HepG2 (cell line): ENCODE data around the gene FXYD6. TPM values are rescaled to one million over a fixed set of nuclear protein-coding genes. Genes with fewer than 3 reads are reported as not detected.

Source experiments
- ATAC-seq: fragments of 200-7000 bp; cut with Tn5 transposase; 3 replicates; pipeline ENCODE4 v1.9.1; 2020; ENCODE audit warnings: mild to moderate bottlenecking, moderate library complexity
- BruUV-seq: library from RNA; stranded (reverse); fragments of 400-500 nt; replicated peaks from 2 replicates; lab custom pipeline; 2021; lab: Mats Ljungman, UMichigan
- CTCF ChIA-PET: fragments of 300-600 bp; formaldehyde crosslinking; extraction: SDS; loops from one replicate; lab custom pipeline; 2021; ENCODE audit warnings: low total read pairs, inconsistent platforms, low intra/inter-chr PET ratio; lab: Yijun Ruan, JAX
- POLR2A ChIA-PET: fragments of 350-600 bp; sonication (Branson Sonifier 250); formaldehyde crosslinking; loops from one replicate; lab custom pipeline; 2020; ENCODE audit warnings: antibody characterized with exemption, inconsistent platforms; lab: Yijun Ruan, JAX
- DNase-seq: peaks from one replicate; pipeline ENCODE4 v3.0.0-alpha.2; 2015; ENCODE audit warnings: low spot score
- FAIRE-seq: peaks from 3 replicates; lab custom pipeline; 2011; peaks lifted over from hg19 to GRCh38; lab: Jason Lieb, UNC
- H2AFZ ChIP-seq: one replicate; pipeline ENCODE4 v1.6.1; 2011; ENCODE audit warnings: low read length, inconsistent platforms
- H3K27ac ChIP-seq: fragments of 300-600 bp; 3 replicates; pipeline ENCODE4 v1.8.0; 2011; ENCODE audit warnings: mixed run types, mild to moderate bottlenecking, mixed read lengths, low read length, inconsistent platforms; ENCODE audit not compliant: insufficient read depth; ENCODE audit errors: extremely low read length
- H3K27me3 ChIP-seq, 2 experiments: fragments of 200-600 bp in 1 of 2; 2 replicates in 1 of 2; 3 replicates in 1 of 2; pipeline versions ENCODE4 v1.6.0 to v1.8.0; 2011; ENCODE audit warnings: low read length in 2 of 2, mild to moderate bottlenecking in 2 of 2, moderate library complexity in 2 of 2, inconsistent platforms in 1 of 2; ENCODE audit not compliant: insufficient read depth in 2 of 2, control insufficient read depth in 1 of 2
- H3K36me3 ChIP-seq, 2 experiments: fragments of 200-600 bp in 1 of 2; replicated peaks in 1 of 2; 2 replicates in 1 of 2; 3 replicates in 1 of 2; pipeline versions ENCODE4 v1.5.1 to v1.8.0; 2011; ENCODE audit warnings: low read length in 2 of 2, inconsistent platforms in 1 of 2; ENCODE audit not compliant: insufficient read depth in 2 of 2, control insufficient read depth in 1 of 2
- H3K4me1 ChIP-seq: 2 replicates; pipeline ENCODE4 v1.5.1; 2012; ENCODE audit warnings: low read length, inconsistent platforms; ENCODE audit not compliant: insufficient read depth
- H3K4me2 ChIP-seq: 2 replicates; pipeline ENCODE4 v1.6.0; 2011; ENCODE audit warnings: low read depth, low read length, inconsistent platforms
- H3K4me3 ChIP-seq, 3 experiments: fragments of 200-600 bp in 1 of 3; sonication (generic), shearing (Covaris generic) in 1 of 3; replicated peaks in 1 of 3; 2 replicates each; pipeline ENCODE4 v1.5.1; 2011 to 2016; ENCODE audit warnings: low read length in 3 of 3, inconsistent platforms in 2 of 3, low read depth in 2 of 3, mild to moderate bottlenecking in 2 of 3, control low read depth in 1 of 3, mixed read lengths in 1 of 3; ENCODE audit not compliant: insufficient read depth in 1 of 3
- H3K79me2 ChIP-seq: one replicate; pipeline ENCODE4 v1.6.1; 2011; ENCODE audit warnings: low read length, inconsistent platforms; ENCODE audit not compliant: insufficient read depth
- H3K9ac ChIP-seq: 2 replicates; pipeline ENCODE4 v1.6.0; 2011; ENCODE audit warnings: mild to moderate bottlenecking, low read depth, low read length, inconsistent platforms; ENCODE audit not compliant: insufficient read depth
- H3K9me3 ChIP-seq: 2 replicates; pipeline ENCODE4 v1.5.1; 2012; ENCODE audit warnings: mild to moderate bottlenecking, low read length
- H4K20me1 ChIP-seq: 2 replicates; pipeline ENCODE4 v1.6.0; 2011; ENCODE audit warnings: inconsistent platforms, mild to moderate bottlenecking, low read length, moderate library complexity; ENCODE audit not compliant: insufficient read depth
- ATRX ChIP-seq: sonication (generic); formaldehyde crosslinking; IDR thresholded peaks from 2 replicates; pipeline ENCODE4 v1.4.0; 2020; ENCODE audit warnings: missing genetic modification reagents, borderline replicate concordance
- RAD51 ChIP-seq: fragments of 450-650 bp; IDR thresholded peaks from 2 replicates; pipeline ENCODE4 v1.6.1; 2016; ENCODE audit warnings: borderline replicate concordance
- RARG ChIP-seq: sonication (generic); formaldehyde crosslinking; IDR thresholded peaks from 2 replicates; pipeline ENCODE4 v1.4.0; 2020; ENCODE audit warnings: low read depth, mild to moderate bottlenecking, missing genetic modification reagents
- SETDB1 ChIP-seq: sonication (generic); formaldehyde crosslinking; IDR thresholded peaks from 2 replicates; pipeline ENCODE4 v1.5.1; 2020; ENCODE audit warnings: missing genetic modification reagents, mild to moderate bottlenecking, borderline replicate concordance
- ZFP36 ChIP-seq: fragments of 150-350 bp; IDR thresholded peaks from 2 replicates; pipeline ENCODE4 v1.6.1; 2018; ENCODE audit warnings: borderline replicate concordance, low read length, low read depth; ENCODE audit not compliant: partially characterized antibody
- ZNF292 ChIP-seq: sonication (generic); formaldehyde crosslinking; IDR thresholded peaks from 2 replicates; pipeline ENCODE4 v1.8.1; 2022; ENCODE audit warnings: mild to moderate bottlenecking, low read depth, missing genetic modification reagents, borderline replicate concordance
- ZNF878 ChIP-seq: sonication (generic); formaldehyde crosslinking; IDR thresholded peaks from 2 replicates; pipeline ENCODE4 v1.8.1; 2023; ENCODE audit warnings: mild to moderate bottlenecking, missing genetic modification reagents, moderate library complexity
- WGBS: methylation state at CpG from one replicate; pipeline ENCODE4 v1.1.6; 2017; ENCODE audit warnings: low lambda C conversion rate; 5-methylcytosine and 5-hydroxymethylcytosine counted together
- in situ Hi-C: cut with HindIII; loops from 2 replicates; pipeline ENCODE4 v1.10.0; 2017; ENCODE audit warnings: low pct_unique_long_range_greater_than_20kb; ENCODE audit not compliant: extremely low pct_ligation_motif_present
- intact Hi-C: fragments of 100-400 bp; cut with micrococcal nuclease; formaldehyde crosslinking; loops from one replicate; pipeline ENCODE4 v1.10.0; 2022; ENCODE audit not compliant: unreplicated experiment
- polyA plus RNA-seq, 8 experiments: library from polyadenylated mRNA; depleted of rRNA in 3 of 8; stranded (reverse) in 7 of 8; unstranded in 1 of 8; fragments of >200 nt; fragmentation: Illumina TruSeq in 4 of 8; extraction: Trizol in 4 of 8; gene quantifications; 2 replicates each; pipeline versions ENCODE4 v1.2.1 to v1.2.3, GENCODE V29; 2011 to 2016; ENCODE audit warnings: low read depth in 4 of 8, missing spikeins in 1 of 8, mixed read lengths in 1 of 8; ENCODE audit not compliant: insufficient read depth in 1 of 8
- total RNA-seq, 5 experiments: library from RNA; depleted of rRNA; stranded (reverse); fragments of >200 nt; fragmentation: Illumina TruSeq; extraction: Trizol; gene quantifications; 2 replicates each; pipeline ENCODE4 v1.2.3, GENCODE V29; 2016; ENCODE audit warnings: low read depth in 1 of 5
- TF ChIP-seq, protein P1 (sequence below): sonication (generic); formaldehyde crosslinking; IDR thresholded peaks from 2 replicates; pipeline ENCODE4 v1.9.0; 2022; ENCODE audit warnings: missing genetic modification reagents, mild to moderate bottlenecking, borderline replicate concordance

The FXYD6 gene
- total and polyA plus RNA-seq, 2 of the 13 experiments (the other 11 are each of a cell fraction or from before 2014, with no cell fraction given) = not detected

DNA sequence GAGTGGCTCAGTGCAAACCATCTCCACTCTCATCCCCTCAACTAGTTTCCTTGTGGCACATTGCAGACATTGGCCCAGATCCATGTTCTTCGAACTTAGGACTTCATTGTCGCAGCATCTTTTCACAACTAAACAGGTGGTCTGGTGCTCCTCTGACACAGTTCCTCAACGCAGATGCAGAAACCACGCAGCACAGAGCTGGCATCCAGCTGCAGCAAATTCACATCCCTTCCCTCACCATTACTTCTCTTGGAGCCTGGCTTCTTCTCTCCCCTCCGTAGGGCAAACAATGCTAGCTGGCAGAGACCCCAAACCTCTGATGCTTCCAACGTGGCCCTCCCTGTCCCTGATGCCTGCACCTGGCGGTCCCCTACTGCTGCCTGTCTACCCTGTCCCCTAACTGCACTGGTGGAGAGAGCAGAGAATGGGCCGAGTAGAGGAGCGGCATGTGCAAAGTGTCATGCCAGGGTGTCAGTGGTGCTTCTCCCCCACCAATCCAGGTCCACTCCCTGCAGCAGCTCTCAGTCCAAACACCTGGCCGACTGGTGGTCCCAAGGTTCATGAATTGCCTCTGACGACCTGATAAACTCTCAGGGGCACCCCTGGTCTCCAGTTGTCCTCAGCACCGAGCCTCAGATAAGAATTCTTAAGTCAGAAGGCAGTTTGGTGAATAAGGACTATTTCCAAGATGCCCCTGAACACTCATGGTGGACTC is 34.6 kb upstream of the FXYD6 start:
- Histone ChIP-seq H2AFZ (no peak overlapping the region), H3K27me3 (peaks cover 0 to 56% of the 10 kb centered on the region in 2 experiments), H3K9ac (no peak overlapping the region), H3K27ac (no peak overlapping the region), H4K20me1 (no peaks in the 10 kb centered on the region), H3K4me3 (no peak overlapping the region), H3K9me3 (no peaks in the 10 kb centered on the region), H3K4me2 (no peak overlapping the region), H3K79me2 (no peaks in the 10 kb centered on the region), H3K36me3 (no peaks in the 10 kb centered on the region), H3K4me1 (no peaks in the 10 kb centered on the region)
- ChIA-PET CTCF (no interaction called here), POLR2A (no interaction called here)
- TF ChIP-seq ZNF878 (CRISPR knock-in tag) (no peak), RAD51 (no peak)
- intact Hi-C loops = no loop called here
- FAIRE-seq (no peak), DNase-seq (no peak), ATAC-seq (no peak)
- no TSS peak for BruUV-seq
- in situ Hi-C loops = no loop called here
- 39% methylated on average over 9 of the region's 12 CpGs for WGBS

- Histone ChIP-seq H4K20me1 (no peaks in the 10 kb centered on the region), H3K9ac (no peak overlapping the region), H3K4me2 (no peak overlapping the region), H3K9me3 (no peaks in the 10 kb centered on the region), H3K79me2 (no peaks in the 10 kb centered on the region), H3K27ac (no peak overlapping the region), H3K4me1 (no peaks in the 10 kb centered on the region), H3K27me3 (peaks cover 0 to 58% of the 10 kb centered on the region in 2 experiments), H2AFZ (no peak overlapping the region), H3K36me3 (no peaks in the 10 kb centered on the region), H3K4me3 (no peak overlapping the region)
- ATAC-seq (no peak), DNase-seq (no peak), FAIRE-seq (no peak)
- ChIA-PET CTCF (no interaction called here), POLR2A (no interaction called here)
- intact Hi-C loops = no loop called here
- 42% methylated on average over 2 of the region's 4 CpGs for WGBS
- no TSS peak for BruUV-seq
- in situ Hi-C loops = no loop called here
- TF ChIP-seq, protein P1, sequence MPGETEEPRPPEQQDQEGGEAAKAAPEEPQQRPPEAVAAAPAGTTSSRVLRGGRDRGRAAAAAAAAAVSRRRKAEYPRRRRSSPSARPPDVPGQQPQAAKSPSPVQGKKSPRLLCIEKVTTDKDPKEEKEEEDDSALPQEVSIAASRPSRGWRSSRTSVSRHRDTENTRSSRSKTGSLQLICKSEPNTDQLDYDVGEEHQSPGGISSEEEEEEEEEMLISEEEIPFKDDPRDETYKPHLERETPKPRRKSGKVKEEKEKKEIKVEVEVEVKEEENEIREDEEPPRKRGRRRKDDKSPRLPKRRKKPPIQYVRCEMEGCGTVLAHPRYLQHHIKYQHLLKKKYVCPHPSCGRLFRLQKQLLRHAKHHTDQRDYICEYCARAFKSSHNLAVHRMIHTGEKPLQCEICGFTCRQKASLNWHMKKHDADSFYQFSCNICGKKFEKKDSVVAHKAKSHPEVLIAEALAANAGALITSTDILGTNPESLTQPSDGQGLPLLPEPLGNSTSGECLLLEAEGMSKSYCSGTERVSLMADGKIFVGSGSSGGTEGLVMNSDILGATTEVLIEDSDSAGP (CRISPR knock-in tag) = no peak
- TF ChIP-seq ATRX (CRISPR knock-in tag) (no peak), ZFP36 (peak; percentile 41), SETDB1 (CRISPR knock-in tag) (no peak), ZNF292 (CRISPR knock-in tag) (no peak), RARG (CRISPR knock-in tag) (no peak)
Measured at GRCh38 chr11:117910525-117910924, 34.1 kb upstream of the FXYD6 start.
